Inferior parietal cortex (tissue), 1 donor: ENCODE results near the gene PRKAR1B.

Experiments
- DNase-seq: peaks from one replicate; pipeline ENCODE4 v3.0.0-alpha.2; 2016; ENCODE audit errors: extremely low spot score

PRKAR1B gene

DNA sequence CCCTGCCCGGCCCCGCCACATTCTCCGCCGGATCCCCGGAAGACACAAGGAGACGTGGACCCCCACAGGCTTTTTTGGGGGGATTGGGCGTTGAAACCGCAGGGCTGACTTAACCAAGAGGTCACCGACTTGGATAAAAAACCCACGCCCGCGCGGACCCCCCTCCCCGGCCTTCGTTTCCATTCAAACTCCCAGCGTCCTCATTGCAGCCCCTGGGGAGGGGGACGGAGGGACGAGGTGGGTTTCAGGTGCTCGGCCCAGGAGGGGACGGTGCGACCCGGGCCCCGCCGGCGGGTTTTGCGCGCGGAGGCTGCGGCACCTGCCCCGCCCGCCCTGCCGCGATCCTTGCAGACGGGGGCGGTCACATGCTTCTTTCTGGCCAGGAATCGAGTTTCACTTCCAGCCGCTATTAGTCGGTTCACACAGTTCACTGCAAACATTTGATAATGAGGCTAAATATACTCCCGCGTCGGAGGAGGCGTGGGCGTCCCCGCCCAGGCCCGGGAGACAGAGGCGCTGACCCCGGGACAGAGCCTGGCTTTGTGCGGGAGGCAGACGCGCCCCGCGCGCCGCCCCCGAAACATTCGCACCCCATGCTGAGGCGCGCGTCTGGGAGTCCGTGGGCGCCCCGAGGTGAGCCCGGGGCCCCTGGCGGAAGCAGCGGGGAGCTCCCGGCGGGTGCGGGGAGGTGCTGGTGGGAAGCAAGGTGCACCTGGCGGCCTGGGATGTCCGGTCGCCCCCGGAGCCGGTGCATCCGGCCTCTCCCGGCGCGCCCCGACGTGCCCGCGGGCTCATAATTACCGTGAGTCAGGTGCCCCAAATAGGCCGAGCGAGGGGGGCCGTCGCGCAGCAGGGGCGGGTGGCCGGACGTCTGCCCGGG is 204.8 kb downstream of the PRKAR1B start:
- DNase-seq = no peak

DNA sequence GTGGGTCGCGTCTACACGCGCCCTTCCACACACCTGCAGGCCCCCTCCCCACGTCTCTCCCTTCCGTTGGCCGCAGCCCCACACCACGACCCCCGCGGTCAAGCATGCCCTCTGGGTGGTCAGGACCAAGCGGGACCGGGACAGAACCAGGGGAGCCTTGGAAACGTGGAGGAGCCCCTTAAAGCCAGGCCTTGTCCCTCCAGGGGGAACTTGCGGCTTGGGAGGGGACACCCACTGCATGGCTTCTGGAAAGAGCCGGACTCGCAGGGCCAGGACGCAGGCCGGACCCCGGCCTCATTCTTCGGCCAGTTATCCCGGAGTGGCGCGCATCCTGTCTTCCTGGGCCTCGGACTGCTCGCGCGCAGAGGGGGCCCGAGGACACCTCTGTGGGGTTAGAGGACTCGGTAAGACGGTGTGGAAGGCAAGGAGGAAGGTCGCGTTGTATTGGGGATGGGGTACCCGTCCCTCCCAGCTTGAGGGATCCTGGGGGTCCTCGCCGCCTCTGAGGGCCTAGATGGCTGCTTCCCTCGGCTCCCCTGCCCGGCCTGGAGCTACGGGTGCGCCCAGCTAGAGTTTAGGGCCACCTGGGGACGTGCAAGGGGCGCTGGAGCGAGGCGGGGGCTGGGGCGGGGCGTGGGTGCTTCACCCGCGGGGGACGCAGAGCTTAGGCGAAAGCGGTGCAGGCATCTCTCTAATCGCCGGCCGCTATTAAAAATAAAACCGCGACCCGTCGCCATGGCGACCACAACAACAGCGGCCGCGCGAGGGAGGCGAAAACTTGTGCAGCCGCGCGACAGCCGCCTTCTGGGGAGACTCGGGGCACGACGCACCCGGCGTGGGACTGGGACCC is 205.6 kb downstream of the PRKAR1B start:
- DNase-seq = no peak

DNA sequence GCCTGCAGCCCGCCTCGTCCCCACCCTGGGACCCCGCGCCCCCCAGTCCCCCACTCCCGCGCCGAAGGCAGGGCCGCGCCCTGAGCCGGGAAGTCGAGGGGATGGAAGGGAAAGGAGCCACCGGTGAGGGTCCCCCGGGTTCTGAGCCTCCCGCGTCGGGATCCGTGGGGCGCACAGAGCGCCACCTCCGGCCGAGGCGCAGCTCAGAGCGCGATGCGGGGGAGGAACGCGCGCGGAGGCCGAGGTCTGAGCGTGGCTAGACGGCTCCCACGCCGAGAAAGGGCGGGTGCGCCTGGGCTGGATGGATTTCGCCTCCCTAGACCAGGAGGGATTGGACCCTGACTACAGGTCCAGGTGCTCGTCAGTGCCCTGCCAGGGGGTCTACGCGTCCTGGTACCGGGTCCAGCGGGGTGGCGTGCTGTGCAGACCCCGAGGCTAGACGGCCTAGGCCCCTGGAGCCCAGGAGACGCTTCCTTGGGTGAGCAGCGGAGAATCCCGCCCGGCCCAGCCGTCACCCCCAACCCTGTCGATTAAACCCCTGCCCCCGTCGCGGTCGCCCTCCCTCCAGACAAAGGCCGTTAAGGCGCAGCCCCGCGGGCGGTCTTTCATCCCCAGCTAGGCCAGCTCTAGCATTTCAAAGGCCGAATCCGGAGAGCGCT is 206.4 kb downstream of the PRKAR1B start:
- DNase-seq = no peak

DNA sequence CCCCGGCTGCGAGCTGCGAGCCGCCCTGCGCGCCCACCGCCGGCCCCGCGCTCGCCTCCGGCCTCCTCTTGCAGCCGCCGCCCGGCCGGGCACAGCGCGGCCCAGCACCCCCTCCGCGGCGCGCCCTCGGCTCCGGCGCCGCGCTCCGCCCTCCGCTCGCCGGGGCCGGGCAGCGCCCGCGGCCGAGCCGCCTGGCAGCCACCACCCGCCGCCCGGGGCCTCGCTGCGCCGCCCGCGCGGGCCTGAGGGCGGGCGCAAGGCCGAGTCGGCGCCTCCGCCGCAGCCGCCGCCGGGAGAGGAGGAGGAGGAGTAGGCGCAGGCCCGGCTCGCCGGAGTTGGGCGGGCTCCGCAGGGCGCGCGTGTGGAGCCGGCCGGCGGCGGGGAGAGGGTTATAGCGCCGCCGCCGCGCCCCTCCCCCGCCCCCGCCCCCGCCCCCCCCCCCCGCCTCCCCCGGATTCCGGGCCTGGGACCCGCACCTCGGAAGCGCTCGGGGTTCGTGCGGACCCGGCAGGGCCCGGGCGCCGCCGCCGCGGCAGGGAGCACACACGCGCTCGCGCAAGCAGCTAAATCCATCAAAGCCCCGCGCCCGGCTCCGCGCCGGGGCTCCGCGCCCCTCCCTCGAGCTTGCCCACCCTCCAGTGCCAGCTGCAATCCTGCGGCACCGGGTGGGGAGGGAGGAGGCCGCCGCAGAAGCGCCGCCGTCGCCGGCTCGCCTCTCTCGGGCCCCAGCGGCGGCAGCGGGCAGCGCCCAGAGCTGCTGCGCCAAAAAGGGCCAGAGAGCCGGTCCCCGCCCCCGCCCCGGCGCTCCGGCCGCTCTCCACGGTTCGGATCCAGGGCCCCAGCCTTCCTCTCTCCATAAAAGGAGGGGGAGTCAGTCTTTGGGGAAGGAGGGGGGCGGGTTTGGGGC is 207.3 kb downstream of the PRKAR1B start, which contains the start of gene PDGFA:
PDGFA (minus strand) TSS at position 363 of the 907 bp plus-strand sequence. CDS start 845 bp downstream, outside the sequence.
- peak; percentile 52 for DNase-seq

DNA sequence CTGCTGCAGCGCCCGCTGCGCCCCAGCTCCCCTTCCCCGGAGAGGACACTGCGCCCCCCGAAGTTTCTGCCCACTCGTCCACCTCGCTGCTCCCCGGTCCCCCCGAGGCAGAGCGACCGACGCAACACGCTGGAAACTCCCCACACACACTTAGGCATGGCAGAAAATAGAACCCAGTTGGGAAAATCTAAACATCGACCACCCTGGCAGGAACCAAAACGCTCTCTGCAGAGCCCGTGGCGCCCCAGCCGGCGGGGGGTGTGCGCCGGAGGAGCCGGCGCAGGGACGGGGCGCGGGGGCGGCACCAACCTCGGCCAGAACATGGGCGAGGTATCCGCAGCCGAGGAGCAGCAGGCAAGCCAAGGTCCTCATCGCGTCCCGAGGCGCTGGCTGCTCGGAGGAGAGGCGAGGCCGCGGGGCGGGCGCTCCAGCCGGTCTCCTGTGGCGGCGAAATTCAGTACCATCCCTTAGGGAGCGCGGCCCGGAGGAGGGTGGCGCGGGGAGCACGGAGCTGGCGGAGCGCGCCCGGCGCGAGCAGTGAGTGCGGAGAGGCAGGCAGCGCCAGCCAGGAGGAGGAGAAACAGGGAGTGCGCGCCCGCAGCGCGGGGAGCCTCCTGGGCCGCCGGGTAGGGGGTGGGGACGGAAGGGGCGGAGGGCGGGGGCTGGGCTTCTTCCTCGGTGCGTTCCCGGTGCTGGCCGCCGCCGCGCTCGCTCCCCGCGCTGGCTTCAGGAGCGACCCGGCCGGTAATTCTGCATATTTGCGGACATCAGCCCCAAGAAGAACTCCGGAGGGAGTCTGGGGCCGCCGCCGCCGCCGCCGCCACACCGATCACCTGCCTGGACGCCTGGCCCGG is 208.2 kb downstream of the PRKAR1B start:
- peak; percentile 69 for DNase-seq

DNA sequence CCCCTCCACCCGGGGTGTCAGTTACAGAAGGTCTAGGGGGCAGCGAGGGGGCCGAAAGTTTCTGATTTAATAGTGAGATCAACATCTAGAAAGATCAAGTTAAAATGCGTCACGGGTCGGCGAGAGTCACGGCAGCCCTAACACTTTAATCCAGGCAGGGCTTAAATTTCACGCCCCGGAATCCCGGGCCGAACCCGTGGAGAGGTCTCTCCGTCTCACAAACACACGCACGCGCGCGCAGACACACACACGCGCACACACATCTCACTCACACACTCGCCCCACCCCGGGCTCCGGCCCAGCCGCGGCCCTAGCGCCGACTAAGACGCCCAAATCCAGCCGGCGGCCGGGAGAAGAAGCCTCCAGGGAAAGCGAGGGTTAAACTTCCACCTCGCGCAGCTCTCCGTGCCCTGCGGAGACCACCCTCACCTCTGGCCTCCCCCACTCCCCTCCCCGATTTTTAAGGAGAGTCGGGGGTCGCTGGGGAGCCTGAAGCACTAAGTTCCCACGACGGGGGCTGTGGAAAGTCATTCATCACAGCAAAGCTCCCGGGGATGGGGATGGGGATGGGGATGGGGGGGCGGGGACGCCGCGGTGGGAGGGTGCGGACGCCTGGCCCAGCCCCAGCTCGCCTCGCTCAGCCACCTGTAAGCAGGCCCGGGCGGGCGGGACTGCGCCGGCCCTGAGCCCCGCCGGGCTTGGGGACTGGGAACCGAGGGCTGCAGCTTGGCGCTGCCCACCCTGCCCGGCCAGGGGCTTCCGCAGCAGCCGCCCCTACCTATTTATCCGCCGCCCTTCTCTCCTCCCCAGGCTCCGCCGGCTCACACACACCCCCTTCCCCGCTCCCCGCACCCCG is 209.1 kb downstream of the PRKAR1B start:
- DNase-seq = peak; percentile 62

DNA sequence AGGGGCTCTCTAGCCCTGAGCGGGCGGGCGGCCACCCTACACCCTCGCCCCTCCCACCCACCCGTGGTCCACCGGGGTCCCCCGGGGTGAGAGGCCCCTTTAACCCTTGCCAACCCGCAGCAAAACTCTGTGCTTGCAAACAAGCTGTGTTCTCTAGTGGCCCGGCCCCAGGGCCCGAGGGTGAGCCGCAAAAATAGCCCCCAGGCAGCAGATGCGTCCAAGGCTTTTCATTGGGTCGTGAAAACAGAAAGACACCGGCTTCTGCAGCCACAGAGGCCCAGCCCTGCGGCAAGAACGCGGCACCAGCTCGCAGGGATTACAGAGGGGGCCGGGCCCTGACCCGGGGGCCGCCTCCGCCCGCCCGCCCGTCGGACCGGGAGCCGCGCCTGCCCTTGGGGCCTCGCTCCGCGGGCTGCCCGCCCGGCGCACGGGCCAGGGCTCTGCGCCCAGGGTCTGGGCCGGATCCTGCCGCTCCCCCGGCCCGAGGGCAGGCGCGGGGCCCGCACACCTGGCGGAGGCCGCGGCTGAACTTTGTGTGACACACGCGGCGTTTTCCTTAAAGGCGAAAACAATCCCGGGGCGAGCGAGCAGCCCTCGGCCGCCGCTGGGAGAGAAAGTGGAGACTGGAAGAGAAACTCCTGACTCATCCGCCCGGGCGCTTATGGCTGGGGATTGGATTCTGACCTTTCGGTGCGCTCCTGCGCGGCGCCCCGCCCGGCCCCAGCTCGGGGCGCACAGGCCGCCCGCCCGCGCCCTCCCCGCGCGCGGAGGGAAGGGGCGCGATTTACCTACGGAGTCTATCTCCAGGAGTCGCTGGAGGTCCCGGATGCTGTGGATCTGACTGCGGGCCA is 210.2 kb downstream of the PRKAR1B start:
- DNase-seq = no peak

DNA sequence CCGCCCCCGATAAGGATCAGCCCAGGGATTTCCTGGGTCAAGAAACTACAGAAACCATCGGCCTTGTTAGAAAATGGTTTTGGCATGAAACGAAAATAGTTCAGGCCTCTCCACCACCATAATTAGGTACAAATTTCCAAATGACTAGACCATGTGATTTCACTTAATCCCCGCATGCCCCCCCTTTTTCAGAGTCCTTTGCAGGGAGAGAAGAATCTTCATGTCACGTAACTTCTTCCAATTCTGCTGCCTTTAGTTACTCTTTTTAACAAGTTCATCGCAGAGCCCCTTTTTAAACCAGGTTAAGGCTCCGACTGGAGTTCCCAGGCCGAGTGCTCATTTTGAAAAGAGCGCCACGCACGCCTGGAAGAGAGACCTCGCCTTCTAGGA is 210.9 kb downstream of the PRKAR1B start:
- DNase-seq = no peak

DNA sequence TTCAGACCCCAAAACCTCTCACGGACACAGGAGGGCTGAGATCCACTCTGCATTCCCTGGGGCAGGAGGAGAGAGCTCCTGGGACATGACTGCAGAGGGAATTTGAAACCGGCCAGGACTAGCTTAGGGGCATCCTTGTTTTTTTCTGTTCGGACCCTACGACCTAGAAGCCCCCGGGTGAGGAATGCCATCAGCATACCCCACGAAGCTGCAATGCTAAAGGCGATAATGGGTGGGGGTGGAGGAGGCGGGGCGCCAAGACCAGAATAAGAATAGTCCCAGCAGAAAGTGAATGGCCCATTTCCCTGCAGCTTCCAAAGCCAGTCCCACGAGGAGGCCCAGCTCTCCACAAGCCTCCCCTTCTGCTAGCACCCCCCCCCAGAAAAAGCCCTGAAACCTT is 211.5 kb downstream of the PRKAR1B start:
- DNase-seq = no peak

DNA sequence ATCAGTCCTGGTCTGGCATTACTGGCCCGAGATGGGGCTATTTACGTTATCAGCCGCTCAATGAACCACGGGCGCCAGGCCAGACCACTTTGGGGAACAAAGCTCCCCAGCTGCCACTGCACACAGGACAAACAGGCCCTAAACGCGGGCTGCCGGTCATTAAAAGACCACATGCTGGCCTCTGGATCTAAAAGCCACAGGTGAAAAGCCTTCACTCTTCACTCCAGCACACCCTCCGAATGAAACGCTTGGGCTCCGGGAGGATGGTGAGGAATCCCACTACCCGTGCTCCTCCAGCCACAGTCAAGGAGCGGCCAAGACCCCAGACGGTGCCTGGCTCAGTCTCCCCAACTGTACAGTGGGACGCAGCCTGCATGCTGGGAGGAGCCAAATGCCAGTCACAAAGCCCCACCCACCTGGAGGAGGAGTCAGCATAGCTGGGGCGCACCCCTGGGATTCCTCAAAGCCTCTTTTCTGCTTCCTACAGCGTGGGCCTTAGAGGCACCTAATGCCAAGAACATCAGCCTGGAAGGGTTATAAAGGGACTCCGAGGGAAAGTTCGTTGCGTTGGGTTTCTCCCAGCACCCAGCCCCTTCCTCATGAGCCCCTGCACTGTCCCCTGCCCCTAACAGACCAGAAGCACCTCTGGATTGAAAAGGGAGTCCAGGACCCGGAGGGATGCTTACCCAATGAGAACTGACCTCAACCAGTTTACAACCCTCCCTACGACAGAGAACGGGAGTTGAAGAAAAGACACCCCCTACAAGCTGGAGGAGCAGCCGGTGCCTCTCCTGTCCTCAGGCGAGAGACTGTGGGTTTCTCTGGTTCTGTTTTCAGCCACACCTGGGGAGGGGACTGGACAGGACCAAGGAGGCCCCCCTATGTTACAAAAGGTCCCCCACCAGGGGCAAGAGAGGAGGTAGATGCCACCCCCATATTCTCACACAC is 212.2 kb downstream of the PRKAR1B start:
- DNase-seq = peak; percentile 52

DNA sequence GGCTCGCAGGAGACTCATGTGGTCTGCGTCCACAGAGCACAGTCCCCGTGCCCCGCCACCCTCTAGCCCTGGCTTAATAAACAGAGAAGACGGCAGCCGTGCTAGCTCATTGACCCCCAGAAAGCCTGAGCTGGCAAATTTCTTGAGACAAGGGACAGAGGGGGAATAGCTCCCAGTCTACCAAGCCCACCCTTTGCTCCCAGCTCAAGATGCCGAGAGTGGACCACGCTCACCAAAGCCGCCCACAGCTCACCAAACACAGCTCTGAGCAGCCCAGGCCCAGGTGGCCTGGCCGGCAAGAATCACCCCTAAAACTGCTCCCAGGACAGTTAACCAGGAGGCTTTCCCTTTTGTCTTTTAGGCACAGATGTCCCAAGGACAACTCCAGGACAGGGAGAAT is 212.8 kb downstream of the PRKAR1B start:
- no peak for DNase-seq

DNA sequence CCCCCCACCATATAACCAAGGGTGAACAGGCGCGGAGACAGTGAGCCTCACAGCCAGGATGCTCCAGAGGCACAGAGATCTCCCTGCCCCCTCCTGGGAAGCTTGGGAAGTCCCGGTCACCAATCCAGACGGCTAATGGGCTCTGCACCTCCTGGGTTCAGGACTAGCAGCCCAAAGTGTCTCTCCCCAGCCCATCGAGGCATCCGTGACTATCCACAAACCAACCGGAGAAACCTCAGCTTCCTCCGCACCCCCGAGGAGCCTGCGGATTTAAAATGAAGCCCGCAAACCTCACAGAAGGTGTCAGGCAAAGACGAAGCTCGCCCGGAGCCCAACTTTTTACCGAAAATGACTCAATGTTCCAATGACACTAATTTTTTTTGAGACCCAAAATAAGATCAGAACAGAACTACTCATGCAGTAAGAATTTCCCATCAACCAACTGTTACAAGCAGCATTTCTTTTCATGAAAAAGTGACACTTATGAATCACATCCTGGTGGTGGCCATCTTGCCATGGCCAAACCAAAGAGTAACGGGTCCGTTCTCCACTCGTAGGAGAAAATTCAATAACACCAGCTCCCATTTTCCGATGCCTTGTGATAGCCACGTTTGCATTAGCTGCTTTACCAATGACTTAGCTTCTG is 213.4 kb downstream of the PRKAR1B start:
- DNase-seq = peak; percentile 35

DNA sequence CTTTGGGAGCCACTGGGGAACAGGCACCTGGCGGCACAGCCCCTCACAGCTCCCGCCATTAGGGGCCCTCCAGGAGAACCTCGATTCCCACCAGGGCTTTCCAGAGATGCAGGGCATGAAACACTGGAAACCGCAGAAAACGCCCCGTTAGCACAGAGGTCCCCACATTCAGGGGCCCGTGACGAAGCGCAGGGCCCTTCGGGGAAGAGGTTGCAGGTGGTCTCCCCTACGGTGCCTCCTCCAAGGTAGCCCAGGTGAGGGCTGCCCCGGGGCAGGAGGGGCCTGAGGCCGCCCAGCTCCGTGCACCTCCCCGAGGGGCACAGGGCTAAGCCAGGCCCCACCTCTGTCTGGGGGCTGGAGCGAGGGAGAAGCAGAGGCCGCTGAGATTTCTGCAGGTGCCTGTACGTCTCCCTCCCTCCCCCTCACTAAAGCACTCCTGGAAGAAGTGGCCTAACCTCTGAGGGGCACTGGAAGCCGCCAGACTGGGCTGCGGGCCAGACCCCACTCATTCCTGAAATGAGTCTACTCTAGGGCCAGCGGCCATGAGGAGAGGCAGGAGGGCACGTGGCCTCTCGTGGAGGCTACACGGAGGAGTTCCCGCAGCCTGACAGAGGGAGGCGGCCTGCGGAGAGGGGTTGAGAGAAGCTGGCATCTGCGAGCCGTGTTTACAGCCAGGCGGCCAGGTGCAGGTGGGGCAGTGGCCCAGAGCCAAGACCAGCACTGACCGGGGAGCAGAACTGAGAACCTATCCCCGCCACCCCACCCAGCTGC is 214.4 kb downstream of the PRKAR1B start:
- DNase-seq = no peak

DNA sequence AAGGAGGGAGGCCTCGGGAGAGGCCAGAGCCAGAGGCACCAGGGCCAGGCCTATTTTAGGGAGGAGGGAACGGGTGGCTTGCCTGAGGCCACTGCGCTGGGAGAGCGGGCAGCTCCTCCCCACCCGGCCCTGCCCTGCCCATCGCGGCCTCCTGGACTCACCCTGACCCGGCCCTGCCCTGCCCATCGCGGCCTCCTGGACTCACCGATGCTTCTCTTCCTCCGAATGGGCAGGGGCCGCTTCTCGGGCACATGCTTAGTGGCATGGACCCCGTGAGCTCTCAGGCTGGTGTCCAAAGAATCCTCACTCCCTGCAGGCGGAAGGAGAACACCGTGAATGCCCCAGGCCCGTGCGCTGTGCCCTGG is 215.0 kb downstream of the PRKAR1B start:
- DNase-seq = no peak

DNA sequence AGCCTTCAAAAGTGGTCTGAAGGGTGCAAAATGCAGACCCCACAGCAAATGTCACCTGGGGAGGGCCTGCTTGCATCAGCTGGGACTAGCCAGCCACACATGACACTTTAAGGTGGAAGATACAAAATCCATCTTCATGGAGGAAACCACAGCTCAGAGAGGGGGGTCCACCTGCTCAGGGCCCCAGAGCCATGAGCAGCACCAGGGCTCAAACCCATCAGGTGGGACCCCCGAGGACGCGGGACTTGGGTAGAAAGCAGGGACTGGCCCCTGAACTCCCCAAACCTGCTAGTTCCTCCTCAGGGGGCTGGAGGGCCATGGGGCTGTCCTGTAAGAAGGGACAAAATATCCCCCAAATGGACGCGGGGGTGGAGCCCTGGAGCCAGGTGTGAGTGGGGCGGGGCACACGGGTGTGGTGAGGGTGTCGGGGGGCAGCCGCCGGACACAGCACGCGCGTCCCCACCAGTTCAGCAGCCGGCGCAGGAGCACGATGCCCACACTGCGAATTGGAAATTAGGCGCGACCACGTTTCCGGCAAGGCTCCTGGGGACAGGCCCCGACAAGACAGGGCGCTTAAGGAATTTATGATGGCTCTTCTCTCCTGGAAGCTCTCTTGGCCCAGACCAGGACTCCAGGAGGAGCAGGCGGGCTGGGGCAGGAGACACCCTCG is 215.5 kb downstream of the PRKAR1B start:
- DNase-seq = no peak
